B cell (primary cell): ENCODE measurements around the gene WNT9B. TPM values are rescaled to one million over a fixed set of nuclear protein-coding genes. Genes with fewer than 3 reads are reported as not detected.

Experiments
- ATAC-seq: fragments of 200-7000 bp; cut with Tn5 transposase; one replicate; pipeline ENCODE4 v1.10.0; 2021; ENCODE audit warnings: low read depth, mild to moderate bottlenecking, moderate number of reproducible peaks, moderate library complexity
- CTCF ChIA-PET: fragments of 350-600 bp; sonication (Branson Sonifier 250); formaldehyde crosslinking; loops from one replicate; lab custom pipeline; 2021; ENCODE audit warnings: antibody characterized with exemption, inconsistent platforms; lab: Charles Lee
- POLR2A ChIA-PET: fragments of 350-600 bp; sonication (Branson Sonifier 250); formaldehyde crosslinking; loops from one replicate; lab custom pipeline; 2021; ENCODE audit warnings: antibody characterized with exemption; lab: Charles Lee
- DNase-seq: peaks from one replicate; pipeline ENCODE4 v3.0.0; 2013
- H2AFZ ChIP-seq: 2 replicates; pipeline ENCODE4 v1.6.1; 2012; ENCODE audit warnings: mild to moderate bottlenecking, low read depth, low read length; ENCODE audit not compliant: insufficient read depth, poor library complexity, severe bottlenecking
- H3K27ac ChIP-seq, 2 donors: 1 replicate in 1 of 2; 2 replicates in 1 of 2; pipeline ENCODE4 v1.5.1; 2012 to 2013; ENCODE audit warnings: low read length in 2 of 2, mild to moderate bottlenecking in 2 of 2, moderate library complexity in 1 of 2
- H3K27me3 ChIP-seq, 4 experiments: fragments of 200-600 bp in 1 of 4; sonication (generic) in 1 of 4; replicated peaks in 1 of 4; 1 replicate in 2 of 4; 2 replicates in 2 of 4; pipeline versions ENCODE4 v1.6.1 to v1.7.0; 2013 to 2016; ENCODE audit warnings: low read length in 3 of 4, mild to moderate bottlenecking in 2 of 4, mixed read lengths in 1 of 4, moderate library complexity in 1 of 4; ENCODE audit not compliant: insufficient read depth in 4 of 4, control insufficient read depth in 3 of 4; ENCODE audit errors: control extremely low read depth in 1 of 4
- H3K36me3 ChIP-seq, 2 experiments: replicated peaks in 1 of 2; 1 replicate in 1 of 2; 2 replicates in 1 of 2; pipeline versions ENCODE4 v1.6.1 to v1.7.1; 2013; ENCODE audit warnings: low read length in 1 of 2; ENCODE audit not compliant: insufficient read depth in 2 of 2, control insufficient read depth in 1 of 2; ENCODE audit errors: control extremely low read depth in 1 of 2, extremely low read depth in 1 of 2
- H3K4me1 ChIP-seq, 2 donors: fragments of 200-600 bp in 1 of 2; sonication (generic) in 1 of 2; 1 replicate in 1 of 2; 2 replicates in 1 of 2; pipeline versions ENCODE4 v1.5.1 to v1.6.1; 2013 to 2017; ENCODE audit warnings: low read length in 2 of 2; ENCODE audit not compliant: control insufficient read depth in 2 of 2, insufficient read depth in 2 of 2
- H3K4me2 ChIP-seq: replicated peaks from 2 replicates; pipeline ENCODE3; 2012; ENCODE audit warnings: mild to moderate bottlenecking, low read depth, low read length; ENCODE audit not compliant: poor library complexity, severe bottlenecking
- H3K4me3 ChIP-seq, 5 experiments: fragments of 200-600 bp in 1 of 5; sonication (generic) in 1 of 5; 1 replicate in 3 of 5; 2 replicates in 2 of 5; pipeline versions ENCODE4 v1.5.1 to v1.7.0; 2011 to 2016; ENCODE audit warnings: low read length in 4 of 5, mild to moderate bottlenecking in 4 of 5, low read depth in 2 of 5, control low read depth in 1 of 5, moderate library complexity in 1 of 5; ENCODE audit not compliant: insufficient read depth in 1 of 5; ENCODE audit errors: control extremely low read depth in 1 of 5, extremely low read depth in 1 of 5
- H3K79me2 ChIP-seq: fragments of 200-600 bp; sonication (generic); one replicate; pipeline ENCODE4 v1.6.0; 2016; ENCODE audit warnings: low read length; ENCODE audit not compliant: control insufficient read depth, insufficient read depth
- H3K9ac ChIP-seq: fragments of 200-600 bp; sonication (generic); 2 replicates; pipeline ENCODE4 v1.6.1; 2017; ENCODE audit warnings: mild to moderate bottlenecking, low read length, moderate library complexity
- H3K9me3 ChIP-seq, 3 donors: one replicate each; pipeline versions ENCODE4 v1.6.1 to v1.7.1; 2013; ENCODE audit warnings: low read length in 2 of 3; ENCODE audit not compliant: control insufficient read depth in 2 of 3, insufficient read depth in 1 of 3; ENCODE audit errors: control extremely low read depth in 1 of 3
- H4K20me1 ChIP-seq: 2 replicates; pipeline ENCODE4 v1.6.0; 2012; ENCODE audit warnings: mild to moderate bottlenecking, low read length; ENCODE audit not compliant: insufficient read depth, control insufficient read depth, poor library complexity, severe bottlenecking
- H3K27ac Mint-ChIP-seq: one replicate; pipeline ENCODE4 v1.8.0; 2021; ENCODE audit warnings: mixed read lengths
- H3K27me3 Mint-ChIP-seq: one replicate; pipeline ENCODE4 v1.8.0; 2021; ENCODE audit warnings: mixed read lengths
- H3K4me1 Mint-ChIP-seq: one replicate; pipeline ENCODE4 v1.8.0; 2021; ENCODE audit warnings: mixed read lengths
- H3K4me3 Mint-ChIP-seq: one replicate; pipeline ENCODE4 v1.8.0; 2021; ENCODE audit warnings: mixed read lengths
- H3K9me3 Mint-ChIP-seq: one replicate; pipeline ENCODE4 v1.8.0; 2022; ENCODE audit warnings: mixed read lengths; ENCODE audit not compliant: insufficient read depth
- CTCF ChIP-seq: fragments of 200-600 bp; IDR thresholded peaks from one replicate; pipeline ENCODE4 v1.8.0; 2022; ENCODE audit warnings: antibody characterized with exemption, mild to moderate bottlenecking
- EZH2 ChIP-seq: IDR thresholded peaks from 2 replicates; pipeline ENCODE4 v1.6.1; 2012; ENCODE audit warnings: borderline replicate concordance, low read depth, mild to moderate bottlenecking, moderate library complexity, low read length; ENCODE audit not compliant: insufficient read depth, poor library complexity, severe bottlenecking
- WGBS: methylation state at CpG from one replicate; pipeline ENCODE4 v1.1.5; 2013; ENCODE audit warnings: missing lambda C conversion rate; ENCODE audit not compliant: insufficient coverage; 5-methylcytosine and 5-hydroxymethylcytosine counted together
- intact Hi-C: fragments of 100-400 bp; cut with micrococcal nuclease; formaldehyde crosslinking; loops from one replicate; pipeline ENCODE4 v1.10.0; 2022
- polyA plus RNA-seq: library from polyadenylated mRNA; depleted of rRNA; stranded (reverse); fragments of >200 nt; gene quantifications from 2 replicates; pipeline ENCODE4 v1.2.3, GENCODE V29; 2012
- total RNA-seq, 2 donors: library from RNA; stranded (reverse); fragments of 120-200 nt in 1 of 2; gene quantifications; 1 replicate in 1 of 2; 2 replicates in 1 of 2; pipeline versions ENCODE4 v1.2.3 to v1.2.4, GENCODE V29; 2013 to 2022

The WNT9B gene
- total and polyA plus RNA-seq, 2 donors (not counting 1 experiment from before 2014, with no cell fraction given): not detected

GRCh38 chr17:46883871-46884520, 32.6 kb downstream of the WNT9B start:
- H3K27ac ChIP-seq: no peak overlapping the region
- no peaks in the 10 kb centered on the region for H3K36me3 ChIP-seq
- H3K27me3 ChIP-seq: peaks cover 0 to 5% (median 0%) of the 10 kb centered on the region in 4 experiments
- no peak for DNase-seq
- H3K4me1 Mint-ChIP-seq: no peaks in the 10 kb centered on the region
- no peak overlapping the region for H3K4me3 ChIP-seq
- no peaks in the 10 kb centered on the region for H3K4me1 ChIP-seq
- 94% methylated on average over 18 of the region's 19 CpGs for WGBS
- no peaks in the 10 kb centered on the region for H3K79me2 ChIP-seq
- H2AFZ ChIP-seq: no peak overlapping the region
- H4K20me1 ChIP-seq: no peaks in the 10 kb centered on the region
- CTCF ChIA-PET: no interaction called here
- TF ChIP-seq EZH2 (no peak), CTCF (no peak)
- H3K4me3 Mint-ChIP-seq: no peak overlapping the region
- no peak overlapping the region for H3K27ac Mint-ChIP-seq
- no peaks in the 10 kb centered on the region for H3K9me3 Mint-ChIP-seq
- POLR2A ChIA-PET: no interaction called here
- no peak for ATAC-seq
- no peak overlapping the region for H3K4me2 ChIP-seq
- H3K27me3 Mint-ChIP-seq: peaks cover 23% of the 10 kb centered on the region
- no peak overlapping the region for H3K9ac ChIP-seq
- no peaks in the 10 kb centered on the region for H3K9me3 ChIP-seq
- intact Hi-C loops: no loop called here

- peaks cover 23% of the 10 kb centered on the region for H3K27me3 Mint-ChIP-seq
- Histone ChIP-seq H3K4me1 (no peaks in the 10 kb centered on the region), H3K27ac (no peak overlapping the region), H3K79me2 (no peaks in the 10 kb centered on the region), H3K36me3 (no peaks in the 10 kb centered on the region), H2AFZ (no peak overlapping the region), H3K27me3 (peaks cover 0 to 5% (median 0%) of the 10 kb centered on the region in 4 experiments), H3K9me3 (no peaks in the 10 kb centered on the region), H3K9ac (no peak overlapping the region), H3K4me3 (no peak overlapping the region), H4K20me1 (no peaks in the 10 kb centered on the region), H3K4me2 (no peak overlapping the region)
- ChIA-PET CTCF (no interaction called here), POLR2A (no interaction called here)
- DNase-seq (no peak), ATAC-seq (no peak)
- no peak overlapping the region for H3K27ac Mint-ChIP-seq
- H3K9me3 Mint-ChIP-seq: no peaks in the 10 kb centered on the region
- WGBS: 78% methylated on average over 6 of the region's 7 CpGs
- H3K4me1 Mint-ChIP-seq: no peaks in the 10 kb centered on the region
- no peak for TF ChIP-seq EZH2
- no peak for TF ChIP-seq CTCF
- no peak overlapping the region for H3K4me3 Mint-ChIP-seq
- intact Hi-C loops: no loop called here
Measured at GRCh38 chr17:46884552-46884951, 33.2 kb downstream of the WNT9B start.
